GM19467 (cell line): ENCODE results near the gene FBXL5.

Experiments used
- ATAC-seq: cut with Tn5 transposase; IDR thresholded peaks from one replicate; pipeline ENCODE4 v1.9.1; 2021; ENCODE audit warnings: mild to moderate bottlenecking, moderate library complexity; ENCODE audit not compliant: unreplicated experiment

Gene FBXL5

DNA sequence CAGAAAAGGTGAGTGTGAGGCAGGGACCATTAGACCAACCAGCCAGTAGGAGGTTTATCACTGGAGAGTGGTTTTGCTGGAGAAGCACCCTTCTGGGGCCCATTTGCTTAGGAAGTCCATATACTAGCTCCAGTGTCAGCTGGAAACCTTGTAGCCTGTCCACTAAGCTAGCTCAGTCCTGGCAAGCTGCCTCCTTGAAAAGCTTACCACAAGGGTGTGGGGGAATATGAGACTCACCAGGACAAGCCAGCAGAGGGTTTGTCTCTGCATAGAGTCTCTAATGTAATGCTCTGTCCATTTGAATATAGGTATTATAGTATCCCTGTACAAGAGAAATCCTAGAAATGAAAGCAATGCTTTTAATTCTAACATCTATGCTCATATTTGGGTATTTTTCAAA lies 86.3 kb downstream of the FBXL5 start:
- ATAC-seq = no peak

DNA sequence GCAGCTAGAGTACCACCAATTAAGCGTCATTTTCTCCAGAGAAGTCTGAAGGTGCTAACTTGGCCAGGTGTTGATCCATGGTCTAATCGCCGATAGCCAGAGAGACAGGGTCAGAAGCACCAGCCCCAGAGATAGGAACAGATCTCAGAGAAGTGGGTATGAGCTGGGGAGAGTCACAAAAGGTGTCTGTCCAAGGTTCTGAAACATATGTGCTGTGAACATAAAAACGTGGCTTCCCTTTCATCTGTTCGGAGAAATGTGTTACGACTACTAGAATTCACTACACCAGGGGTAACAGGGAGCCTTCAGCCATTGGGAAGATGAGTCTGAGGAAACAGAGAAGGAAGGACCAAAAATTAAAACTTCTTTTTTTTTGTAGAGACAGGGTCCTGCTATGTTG lies 91.3 kb downstream of the FBXL5 start:
- no peak for ATAC-seq

DNA sequence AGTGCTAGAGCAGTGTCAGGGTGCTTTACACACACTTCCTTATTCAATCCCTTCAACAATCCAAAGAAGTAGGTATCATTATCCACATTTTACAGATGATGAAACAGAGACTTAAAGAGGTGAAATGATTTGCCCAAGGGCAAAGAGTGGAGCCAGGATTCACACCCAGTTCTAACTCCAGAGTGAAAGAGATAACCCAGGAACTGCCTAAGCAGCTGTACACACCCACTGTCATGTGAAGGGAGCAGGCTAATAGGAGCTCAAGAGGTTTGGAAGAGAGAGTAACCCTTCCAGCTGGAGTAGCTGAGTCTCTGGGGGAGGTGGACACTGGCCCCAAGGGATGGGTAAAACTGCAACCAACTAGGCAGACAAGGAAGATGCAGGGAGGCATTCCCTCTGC lies 92.5 kb downstream of the FBXL5 start:
- ATAC-seq = no peak

GRCh38 chr4:15562114-15562513 lies 93.0 kb downstream of the FBXL5 start:
- ATAC-seq = no peak

GRCh38 chr4:15558561-15558960 lies 96.6 kb downstream of the FBXL5 start:
- no peak for ATAC-seq

GRCh38 chr4:15557786-15558550 lies 97.2 kb downstream of the FBXL5 start:
- no peak for ATAC-seq

DNA sequence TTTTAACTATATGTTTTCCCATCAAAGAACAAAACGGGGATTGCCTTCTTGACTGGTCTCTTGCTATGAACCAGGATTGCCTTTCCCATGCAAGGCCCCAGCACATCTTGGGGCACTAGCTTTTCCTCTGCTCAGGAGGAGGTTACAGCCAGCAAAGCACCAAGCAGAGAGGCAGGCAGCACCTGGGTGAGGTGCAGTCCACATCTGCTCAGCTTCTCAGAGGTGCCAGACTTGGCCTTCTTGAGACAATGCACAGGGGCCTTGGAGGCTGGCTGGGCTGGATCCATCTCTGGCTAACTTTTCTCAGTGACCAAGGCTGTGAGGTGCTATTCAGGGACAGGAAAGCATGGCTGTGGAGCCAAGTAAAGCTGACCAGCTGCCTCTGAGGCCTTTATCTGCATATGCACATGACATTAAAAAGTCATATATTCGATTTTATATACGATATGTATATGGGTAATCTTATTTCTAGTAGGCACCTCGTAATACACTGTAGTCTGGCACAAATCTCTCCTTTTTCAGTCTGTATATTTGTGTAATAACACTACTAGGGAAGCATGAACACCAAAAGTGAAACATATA lies 98.6 kb downstream of the FBXL5 start:
- ATAC-seq = no peak
